22Rv1 (cell line): Measurements from ENCODE around the gene DNAH1.

Experiments
- CTCF ChIP-seq: fragments of 450-650 bp; IDR thresholded peaks from 2 replicates; pipeline ENCODE4 v1.5.1; 2017; ENCODE audit warnings: mild to moderate bottlenecking
- ZFX ChIP-seq: fragments of 450-650 bp; IDR thresholded peaks from 2 replicates; pipeline ENCODE4 v1.6.1; 2017; ENCODE audit warnings: antibody characterized with exemption, borderline replicate concordance

DNA sequence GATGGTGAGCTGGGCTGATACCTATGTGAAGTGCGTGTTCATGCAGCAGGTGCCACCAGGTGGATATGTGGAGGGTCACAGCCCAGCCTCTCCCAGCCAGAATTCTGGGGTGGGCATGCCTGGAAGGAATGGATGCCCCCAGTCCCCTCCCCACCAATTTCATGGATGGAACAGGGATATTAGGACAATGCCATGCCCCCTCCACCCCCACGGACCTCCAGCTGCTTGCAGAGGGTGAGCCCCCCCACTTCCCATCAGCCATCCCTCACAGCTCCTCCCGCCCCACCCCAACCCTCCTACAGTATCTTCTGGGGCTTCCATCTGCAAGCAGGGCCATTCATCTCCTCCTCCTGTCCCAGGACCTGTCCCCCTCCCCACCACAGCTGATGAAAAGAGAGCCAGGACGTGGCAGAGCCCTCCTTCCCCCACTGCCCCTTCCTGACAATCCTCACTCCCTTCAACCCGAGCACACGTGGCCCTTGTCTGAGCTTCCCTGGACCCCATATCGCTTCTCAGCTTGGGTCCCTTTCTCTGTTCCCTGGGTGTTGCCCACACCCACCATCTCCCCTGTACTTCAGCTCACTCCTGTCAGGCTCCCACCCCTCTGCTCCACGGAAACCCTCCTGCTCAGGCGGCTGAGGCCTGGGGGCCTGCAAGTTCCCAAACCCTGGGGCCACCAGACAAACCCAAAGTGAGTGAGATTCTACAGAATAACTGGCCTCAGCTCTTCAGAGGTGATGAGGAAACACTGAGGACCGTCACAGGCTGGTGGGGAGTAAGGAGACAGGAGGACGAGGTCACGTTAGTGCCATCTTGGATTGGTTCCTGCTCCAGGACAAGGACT, 131.6 kb downstream of the DNAH1 start:
- TF ChIP-seq CTCF (no peak), ZFX (no peak)
